ENCODE data around the gene IL1RAPL2.

The IL1RAPL2 gene

DNA sequence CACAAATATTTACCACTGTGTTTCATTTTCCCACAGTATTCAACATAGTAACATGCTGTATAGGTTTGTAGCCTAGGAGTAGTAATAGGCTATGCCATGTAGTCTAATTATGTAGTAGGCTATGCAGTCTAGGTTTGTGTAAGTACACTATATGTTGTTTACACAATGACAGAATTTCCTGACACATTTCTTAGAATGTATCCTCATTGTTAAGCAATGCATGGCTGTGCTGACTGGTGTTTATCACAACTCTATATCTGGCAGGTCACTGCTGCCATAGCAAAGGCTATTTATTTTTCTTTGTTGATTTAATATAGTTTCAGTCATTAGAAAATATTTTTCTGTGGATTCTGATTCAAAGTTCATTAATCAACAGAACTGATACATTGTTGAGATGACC lies 762.8 kb downstream of the IL1RAPL2 start:
- H3F3A ChIP-seq (ENCODE audit: insufficient read depth), result no peaks in the 10 kb centered on the region
- no peaks in the 10 kb centered on the region for H4K20me1 ChIP-seq (ENCODE audit: low read depth, low read length)
- no peak overlapping the region for H3K27ac ChIP-seq (ENCODE audit: low read depth, low read length)
- no peak overlapping the region for H3K4me3 ChIP-seq (ENCODE audit: insufficient read depth, low read length, poor library complexity, severe bottlenecking)
- no peaks in the 10 kb centered on the region for H3K9me2 ChIP-seq (replicated peaks; ENCODE audit: insufficient read depth, low read length)
- no peak overlapping the region for H3K4me2 ChIP-seq (ENCODE audit: low read depth, low read length, poor library complexity, severe bottlenecking)
- H3K9me3 ChIP-seq (ENCODE audit: insufficient read depth, low read length), result no peaks in the 10 kb centered on the region
- TF ChIP-seq, protein P1, sequence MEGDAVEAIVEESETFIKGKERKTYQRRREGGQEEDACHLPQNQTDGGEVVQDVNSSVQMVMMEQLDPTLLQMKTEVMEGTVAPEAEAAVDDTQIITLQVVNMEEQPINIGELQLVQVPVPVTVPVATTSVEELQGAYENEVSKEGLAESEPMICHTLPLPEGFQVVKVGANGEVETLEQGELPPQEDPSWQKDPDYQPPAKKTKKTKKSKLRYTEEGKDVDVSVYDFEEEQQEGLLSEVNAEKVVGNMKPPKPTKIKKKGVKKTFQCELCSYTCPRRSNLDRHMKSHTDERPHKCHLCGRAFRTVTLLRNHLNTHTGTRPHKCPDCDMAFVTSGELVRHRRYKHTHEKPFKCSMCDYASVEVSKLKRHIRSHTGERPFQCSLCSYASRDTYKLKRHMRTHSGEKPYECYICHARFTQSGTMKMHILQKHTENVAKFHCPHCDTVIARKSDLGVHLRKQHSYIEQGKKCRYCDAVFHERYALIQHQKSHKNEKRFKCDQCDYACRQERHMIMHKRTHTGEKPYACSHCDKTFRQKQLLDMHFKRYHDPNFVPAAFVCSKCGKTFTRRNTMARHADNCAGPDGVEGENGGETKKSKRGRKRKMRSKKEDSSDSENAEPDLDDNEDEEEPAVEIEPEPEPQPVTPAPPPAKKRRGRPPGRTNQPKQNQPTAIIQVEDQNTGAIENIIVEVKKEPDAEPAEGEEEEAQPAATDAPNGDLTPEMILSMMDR (IDR thresholded peaks at IDR 0.05; ENCODE audit: insufficient read depth, low read length, poor library complexity, severe bottlenecking), result no peak
- no peak for TF ChIP-seq EZH2phosphoT487 (conservative IDR thresholded peaks at IDR 0.05; ENCODE audit: low read length)
- no peaks in the 10 kb centered on the region for H3K27me3 ChIP-seq (ENCODE audit: low read length)
- H3K36me3 ChIP-seq (ENCODE audit: low read length), result no peaks in the 10 kb centered on the region
- H2AFZ ChIP-seq (ENCODE audit: low read depth, low read length, severe bottlenecking), result no peak overlapping the region
- no peaks in the 10 kb centered on the region for H3K79me2 ChIP-seq (ENCODE audit: insufficient read depth, low read length)
- H3K9ac ChIP-seq (ENCODE audit: low read length), result no peak overlapping the region

- no peak overlapping the region for H2AFZ ChIP-seq (ENCODE audit: low read depth, low read length, severe bottlenecking)
Measured at GRCh38 chrX:105331244-105331643, 765.2 kb downstream of the IL1RAPL2 start.

DNA sequence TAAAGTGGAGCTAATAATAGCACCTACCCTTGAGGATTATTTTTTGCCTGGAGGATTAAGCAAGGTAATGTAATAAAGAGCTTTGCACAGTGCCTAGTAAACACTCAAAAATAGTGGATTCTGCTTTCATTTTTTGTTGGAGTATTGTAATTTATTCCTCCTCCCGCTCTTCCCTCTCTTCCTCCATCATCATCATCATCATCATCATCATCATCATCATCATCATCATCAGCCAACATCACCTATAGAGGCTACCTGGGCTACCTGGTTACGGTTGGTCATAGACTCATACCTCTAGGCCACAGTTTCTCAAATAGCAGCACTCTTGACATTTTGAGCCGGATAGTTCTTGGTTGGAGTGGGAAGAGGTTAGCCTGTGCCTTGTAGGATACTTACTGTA lies 781.4 kb downstream of the IL1RAPL2 start:
- no peak overlapping the region for H3K27ac ChIP-seq (ENCODE audit: low read depth, low read length)

More at GRCh38 chrX:105331244-105331643, 765.2 kb downstream of the IL1RAPL2 start:
- Histone ChIP-seq H4K20me1 (ENCODE audit: low read depth, low read length) (no peaks in the 10 kb centered on the region), H3K79me2 (ENCODE audit: insufficient read depth, low read length) (no peaks in the 10 kb centered on the region), H3K9me2 (replicated peaks; ENCODE audit: insufficient read depth, low read length) (no peaks in the 10 kb centered on the region), H3K9ac (ENCODE audit: low read length) (no peak overlapping the region), H3K9me3 (ENCODE audit: insufficient read depth, low read length) (no peaks in the 10 kb centered on the region), H3K36me3 (ENCODE audit: low read length) (no peaks in the 10 kb centered on the region), H3F3A (ENCODE audit: insufficient read depth) (no peaks in the 10 kb centered on the region), H3K27ac (ENCODE audit: low read depth, low read length) (no peak overlapping the region), H3K4me2 (ENCODE audit: low read depth, low read length, poor library complexity, severe bottlenecking) (no peak overlapping the region), H3K27me3 (ENCODE audit: low read length) (no peaks in the 10 kb centered on the region), H3K4me3 (ENCODE audit: insufficient read depth, low read length, poor library complexity, severe bottlenecking) (no peak overlapping the region)
- TF ChIP-seq, protein P1 (IDR thresholded peaks at IDR 0.05; ENCODE audit: insufficient read depth, low read length, poor library complexity, severe bottlenecking), result no peak
- TF ChIP-seq EZH2phosphoT487 (conservative IDR thresholded peaks at IDR 0.05; ENCODE audit: low read length), result no peak

More for the DNA sequence above, 781.4 kb downstream of the IL1RAPL2 start:
- no peaks in the 10 kb centered on the region for H3F3A ChIP-seq (ENCODE audit: insufficient read depth)
- no peaks in the 10 kb centered on the region for H3K79me2 ChIP-seq (ENCODE audit: insufficient read depth, low read length)
- H3K9me2 ChIP-seq (replicated peaks; ENCODE audit: insufficient read depth, low read length), result no peaks in the 10 kb centered on the region
- TF ChIP-seq, protein P1 (IDR thresholded peaks at IDR 0.05; ENCODE audit: insufficient read depth, low read length, poor library complexity, severe bottlenecking), result no peak
- TF ChIP-seq EZH2phosphoT487 (conservative IDR thresholded peaks at IDR 0.05; ENCODE audit: low read length), result no peak
- no peaks in the 10 kb centered on the region for H3K36me3 ChIP-seq (ENCODE audit: low read length)
- no peak overlapping the region for H2AFZ ChIP-seq (ENCODE audit: low read depth, low read length, severe bottlenecking)
- no peak overlapping the region for H3K4me3 ChIP-seq (ENCODE audit: insufficient read depth, low read length, poor library complexity, severe bottlenecking)
- H3K9ac ChIP-seq (ENCODE audit: low read length), result no peak overlapping the region
- no peak overlapping the region for H3K4me2 ChIP-seq (ENCODE audit: low read depth, low read length, poor library complexity, severe bottlenecking)
- no peaks in the 10 kb centered on the region for H3K9me3 ChIP-seq (ENCODE audit: insufficient read depth, low read length)
- H4K20me1 ChIP-seq (ENCODE audit: low read depth, low read length), result no peaks in the 10 kb centered on the region
- no peaks in the 10 kb centered on the region for H3K27me3 ChIP-seq (ENCODE audit: low read length)

Data from SU-DHL-6 (cell line).